Neutrophil (primary cell): ENCODE data around the gene YWHAH.
A peak's percentile ranks its signal among the peaks of the same experiment; 100 is the strongest.

Experiments used
- H3K27ac ChIP-seq: fragments of 200-600 bp; sonication (generic); 2 replicates; pipeline ENCODE4 v1.5.1; 2016; ENCODE audit warnings: mild to moderate bottlenecking, moderate library complexity
- H3K27me3 ChIP-seq: fragments of 200-600 bp; sonication (generic); 2 replicates; pipeline ENCODE4 v1.6.0; 2016; ENCODE audit warnings: mild to moderate bottlenecking
- H3K36me3 ChIP-seq: fragments of 200-600 bp; sonication (generic); 2 replicates; pipeline ENCODE4 v1.5.1; 2017
- H3K4me1 ChIP-seq, 2 experiments: fragments of 200-600 bp in 1 of 2; sonication (generic) in 1 of 2; 1 replicate in 1 of 2; 2 replicates in 1 of 2; pipeline versions ENCODE4 v1.5.1 to v1.6.1; 2013 to 2016; ENCODE audit warnings: low read depth in 1 of 2, low read length in 1 of 2, mild to moderate bottlenecking in 1 of 2, moderate library complexity in 1 of 2; ENCODE audit not compliant: control insufficient read depth in 1 of 2, insufficient read depth in 1 of 2
- H3K4me3 ChIP-seq, 2 experiments: fragments of 200-600 bp in 1 of 2; sonication (generic) in 1 of 2; 1 replicate in 1 of 2; 2 replicates in 1 of 2; pipeline ENCODE4 v1.5.1; 2013 to 2016; ENCODE audit warnings: low read depth in 1 of 2, low read length in 1 of 2, mild to moderate bottlenecking in 1 of 2, moderate library complexity in 1 of 2
- H3K9me3 ChIP-seq: fragments of 200-600 bp; sonication (generic); 2 replicates; pipeline ENCODE4 v1.5.1; 2016
- CTCF ChIP-seq: fragments of 200-600 bp; sonication (generic); IDR thresholded peaks from 2 replicates; pipeline ENCODE4 v1.5.1; 2016; ENCODE audit warnings: antibody characterized with exemption

Gene YWHAH

GRCh38 chr22:31923136-31923535, 21.2 kb upstream of the YWHAH start:
- H3K9me3 ChIP-seq: no peaks in the 10 kb centered on the region
- no peaks in the 10 kb centered on the region for H3K36me3 ChIP-seq
- peak overlapping the region; percentile 82 for H3K27ac ChIP-seq
- peak overlapping the region in 1 of 2 experiments; percentile 2 for H3K4me3 ChIP-seq
- H3K27me3 ChIP-seq: no peaks in the 10 kb centered on the region
- peaks cover 61 to 64% of the 10 kb centered on the region in 2 experiments for H3K4me1 ChIP-seq
- no peak for TF ChIP-seq CTCF

- TF ChIP-seq CTCF: no peak
- peak overlapping the region; percentile 82 for H3K27ac ChIP-seq
- H3K27me3 ChIP-seq: no peaks in the 10 kb centered on the region
- peaks cover 55 to 57% of the 10 kb centered on the region in 2 experiments for H3K4me1 ChIP-seq
- no peak overlapping the region for H3K4me3 ChIP-seq
- H3K36me3 ChIP-seq: no peaks in the 10 kb centered on the region
- H3K9me3 ChIP-seq: no peaks in the 10 kb centered on the region
Measured at GRCh38 chr22:31923747-31924146, 20.6 kb upstream of the YWHAH start.

- Histone ChIP-seq H3K4me3 (no peak overlapping the region), H3K27ac (no peak overlapping the region), H3K4me1 (peaks cover 42 to 44% of the 10 kb centered on the region in 2 experiments), H3K9me3 (no peaks in the 10 kb centered on the region), H3K27me3 (no peaks in the 10 kb centered on the region), H3K36me3 (no peaks in the 10 kb centered on the region)
- no peak for TF ChIP-seq CTCF
Measured at GRCh38 chr22:31925056-31925455, 19.3 kb upstream of the YWHAH start.

- TF ChIP-seq CTCF: no peak
- no peaks in the 10 kb centered on the region for H3K9me3 ChIP-seq
- H3K4me1 ChIP-seq: peaks cover 32 to 35% of the 10 kb centered on the region in 2 experiments
- H3K36me3 ChIP-seq: no peaks in the 10 kb centered on the region
- H3K4me3 ChIP-seq: no peak overlapping the region
- no peaks in the 10 kb centered on the region for H3K27me3 ChIP-seq
- no peak overlapping the region for H3K27ac ChIP-seq
Measured at GRCh38 chr22:31926024-31926423, 18.3 kb upstream of the YWHAH start.

GRCh38 chr22:31926969-31927368, 17.4 kb upstream of the YWHAH start:
- Histone ChIP-seq H3K9me3 (no peaks in the 10 kb centered on the region), H3K4me3 (no peak overlapping the region), H3K4me1 (peaks cover 23 to 25% of the 10 kb centered on the region in 2 experiments), H3K36me3 (no peaks in the 10 kb centered on the region), H3K27me3 (no peaks in the 10 kb centered on the region), H3K27ac (no peak overlapping the region)
- no peak for TF ChIP-seq CTCF

- no peak for TF ChIP-seq CTCF
- H3K27me3 ChIP-seq: no peaks in the 10 kb centered on the region
- no peaks in the 10 kb centered on the region for H3K36me3 ChIP-seq
- peaks cover 17 to 19% of the 10 kb centered on the region in 2 experiments for H3K4me1 ChIP-seq
- no peaks in the 10 kb centered on the region for H3K9me3 ChIP-seq
- no peak overlapping the region for H3K4me3 ChIP-seq
- no peak overlapping the region for H3K27ac ChIP-seq
Measured at GRCh38 chr22:31927562-31927961, 16.8 kb upstream of the YWHAH start.
